HG03342 (cell line): ENCODE measurements around the gene PDE5A.
"Not testable (repeated sequence)": the region's sequence is repeated elsewhere in the genome, so short reads cannot be mapped to it uniquely, and the experiment has no call there.

ENCODE experiments used
- ATAC-seq: cut with Tn5 transposase; IDR thresholded peaks from one replicate; pipeline ENCODE4 v1.9.1; 2021; ENCODE audit warnings: mild to moderate bottlenecking, moderate library complexity; ENCODE audit not compliant: unreplicated experiment

The PDE5A gene

GRCh38 chr4:119628281-119629141, at the start of gene PDE5A:
Gene PDE5A, minus strand, starts transcription at chr4:119628804. Its CDS starts 133 bp downstream, at chr4:119628671.
- peak; percentile 91 for ATAC-seq

- ATAC-seq = no peak
Measured at GRCh38 chr4:119676101-119676500, 47.5 kb upstream of the PDE5A start.

- no peak for ATAC-seq
Measured at GRCh38 chr4:119675391-119675790, 46.8 kb upstream of the PDE5A start.

- no peak for ATAC-seq
Measured at GRCh38 chr4:119672938-119673337, 44.3 kb upstream of the PDE5A start.

GRCh38 chr4:119672086-119672485, 43.5 kb upstream of the PDE5A start:
- ATAC-seq = no peak

- ATAC-seq = no peak
Measured at GRCh38 chr4:119671205-119671604, 42.6 kb upstream of the PDE5A start.

GRCh38 chr4:119667802-119668201, 39.2 kb upstream of the PDE5A start:
- no peak for ATAC-seq

GRCh38 chr4:119666653-119667091, 38.1 kb upstream of the PDE5A start:
- ATAC-seq = no peak

- ATAC-seq = no peak
Measured at GRCh38 chr4:119665752-119666151, 37.1 kb upstream of the PDE5A start.

- ATAC-seq = no peak
Measured at GRCh38 chr4:119664168-119664907, 35.7 kb upstream of the PDE5A start.

GRCh38 chr4:119663160-119663788, 34.7 kb upstream of the PDE5A start:
- ATAC-seq = no peak

- not testable (repeated sequence) for ATAC-seq
Measured at GRCh38 chr4:119662612-119663011, 34.0 kb upstream of the PDE5A start.

- no peak for ATAC-seq
Measured at GRCh38 chr4:119661231-119661630, 32.6 kb upstream of the PDE5A start.

GRCh38 chr4:119659576-119659975, 31.0 kb upstream of the PDE5A start:
- ATAC-seq = no peak

GRCh38 chr4:119657111-119657611, 28.6 kb upstream of the PDE5A start:
- no peak for ATAC-seq

- ATAC-seq = no peak
Measured at GRCh38 chr4:119656342-119656741, 27.7 kb upstream of the PDE5A start.

GRCh38 chr4:119655111-119655837, 26.7 kb upstream of the PDE5A start:
- no peak for ATAC-seq

- no peak for ATAC-seq
Measured at GRCh38 chr4:119653990-119654389, 25.4 kb upstream of the PDE5A start.

GRCh38 chr4:119652998-119653397, 24.4 kb upstream of the PDE5A start:
- no peak for ATAC-seq

GRCh38 chr4:119648398-119648797, 19.8 kb upstream of the PDE5A start:
- no peak for ATAC-seq

GRCh38 chr4:119647558-119647957, 19.0 kb upstream of the PDE5A start:
- ATAC-seq = no peak
